Stimulated activated CD8-positive, alpha-beta memory T cell treated with anti-CD3 and anti-CD28 coated beads, Interleukin-4, amount 100 ng/mL, for 48 hours (primary cell): ENCODE measurements around the gene ELOA2.
"Not testable (repeated sequence)": the region's sequence is repeated elsewhere in the genome, so short reads cannot be mapped to it uniquely, and the experiment has no call there.

Experiments used
- DNase-seq: peaks from one replicate; pipeline ENCODE4 v3.0.0-alpha.2; 2020

Gene ELOA2, protein sequence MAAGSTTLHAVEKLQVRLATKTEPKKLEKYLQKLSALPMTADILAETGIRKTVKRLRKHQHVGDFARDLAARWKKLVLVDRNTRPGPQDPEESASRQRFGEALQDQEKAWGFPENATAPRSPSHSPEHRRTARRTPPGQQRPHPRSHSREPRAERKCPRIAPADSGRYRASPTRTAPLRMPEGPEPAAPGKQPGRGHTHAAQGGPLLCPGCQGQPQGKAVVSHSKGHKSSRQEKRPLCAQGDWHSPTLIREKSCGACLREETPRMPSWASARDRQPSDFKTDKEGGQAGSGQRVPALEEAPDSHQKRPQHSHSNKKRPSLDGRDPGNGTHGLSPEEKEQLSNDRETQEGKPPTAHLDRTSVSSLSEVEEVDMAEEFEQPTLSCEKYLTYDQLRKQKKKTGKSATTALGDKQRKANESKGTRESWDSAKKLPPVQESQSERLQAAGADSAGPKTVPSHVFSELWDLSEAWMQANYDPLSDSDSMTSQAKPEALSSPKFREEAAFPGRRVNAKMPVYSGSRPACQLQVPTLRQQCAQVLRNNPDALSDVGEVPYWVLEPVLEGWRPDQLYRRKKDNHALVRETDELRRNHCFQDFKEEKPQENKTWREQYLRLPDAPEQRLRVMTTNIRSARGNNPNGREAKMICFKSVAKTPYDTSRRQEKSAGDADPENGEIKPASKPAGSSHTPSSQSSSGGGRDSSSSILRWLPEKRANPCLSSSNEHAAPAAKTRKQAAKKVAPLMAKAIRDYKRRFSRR

DNA sequence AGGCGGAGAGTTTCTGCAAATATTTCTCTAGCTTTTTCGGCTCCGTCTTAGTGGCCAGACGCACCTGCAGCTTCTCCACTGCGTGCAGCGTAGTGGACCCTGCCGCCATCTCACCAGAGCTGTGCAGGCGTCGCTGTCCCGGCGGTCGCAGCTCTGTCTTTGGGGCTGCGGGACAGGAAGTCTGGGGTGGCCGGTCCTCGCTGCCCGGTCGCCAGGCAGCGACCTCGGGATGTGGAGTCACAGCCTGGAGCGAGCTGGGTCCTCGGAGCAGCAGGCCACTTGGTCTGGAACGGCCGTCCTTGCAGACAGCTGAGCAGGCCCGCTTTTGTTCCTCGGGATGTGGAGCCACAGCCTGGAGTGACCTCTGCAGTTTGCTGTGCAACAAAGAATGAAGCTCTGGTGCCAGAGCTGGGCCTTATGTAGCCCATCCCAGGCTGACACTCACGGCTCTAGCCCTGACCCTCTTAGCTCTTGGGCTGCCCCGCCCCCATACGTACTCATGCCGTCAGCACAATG, at the start of gene ELOA2:
Gene ELOA2, minus strand, starts transcription at position 466 of the 516 bp plus-strand sequence. Its CDS starts 357 bp downstream, at position 109.
- DNase-seq = no peak

DNA sequence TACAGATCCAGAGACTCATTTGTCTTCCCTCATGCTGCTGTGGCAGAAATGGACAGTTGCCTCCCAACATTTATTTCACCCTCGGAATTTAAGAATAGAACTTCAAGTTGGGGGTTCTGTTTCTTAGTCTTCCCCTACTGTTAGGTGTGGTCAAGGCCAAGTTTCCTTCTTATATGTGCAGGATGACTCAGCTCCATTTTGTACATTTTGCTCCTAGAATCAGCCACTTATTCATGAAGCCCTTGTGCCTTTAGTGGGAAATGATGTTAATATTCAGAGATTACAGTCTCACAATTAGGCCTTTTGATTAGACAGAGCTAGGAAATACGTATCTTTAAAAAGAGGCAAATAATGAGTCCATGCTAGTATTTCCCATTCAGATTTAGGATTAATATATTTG, 46.2 kb upstream of the ELOA2 start:
- no peak for DNase-seq

DNA sequence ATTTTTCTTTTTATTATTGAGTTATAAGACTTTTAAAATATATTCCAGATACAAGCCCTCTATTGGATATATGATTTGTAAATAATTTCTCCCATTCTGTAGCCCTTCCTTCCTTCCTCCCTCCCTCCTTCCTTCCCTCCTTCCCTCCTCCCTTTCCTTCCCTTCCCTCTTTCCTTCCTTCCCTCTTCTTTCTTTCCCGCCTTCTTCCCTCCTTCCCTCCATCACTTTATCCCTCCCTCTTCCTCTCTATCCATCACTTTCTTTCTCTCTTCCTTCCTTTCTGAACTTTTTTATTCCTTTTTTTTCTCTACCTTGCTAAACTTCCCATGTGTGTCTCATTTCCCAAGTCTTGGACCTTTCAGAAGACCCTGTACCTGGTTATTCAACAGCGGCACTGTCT, 45.5 kb upstream of the ELOA2 start:
- DNase-seq = no peak

DNA sequence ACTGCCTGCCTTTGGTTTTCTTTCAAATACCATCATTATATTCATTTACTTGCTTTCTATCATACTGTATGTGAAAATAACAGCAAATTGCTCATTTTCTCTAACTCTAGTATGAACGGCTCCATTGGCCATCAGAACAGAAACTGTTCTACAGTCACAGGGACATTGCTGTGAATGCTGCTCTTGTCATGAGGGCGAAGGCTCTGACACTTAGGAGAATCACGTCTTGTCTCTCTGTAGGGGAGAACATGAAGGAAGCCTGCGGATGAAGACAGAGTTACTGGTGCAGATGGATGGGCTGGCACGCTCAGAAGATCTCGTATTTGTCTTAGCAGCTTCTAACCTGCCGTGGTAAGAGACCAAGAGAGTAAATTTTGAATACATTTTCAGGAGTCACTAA, 41.7 kb upstream of the ELOA2 start:
- no peak for DNase-seq

DNA sequence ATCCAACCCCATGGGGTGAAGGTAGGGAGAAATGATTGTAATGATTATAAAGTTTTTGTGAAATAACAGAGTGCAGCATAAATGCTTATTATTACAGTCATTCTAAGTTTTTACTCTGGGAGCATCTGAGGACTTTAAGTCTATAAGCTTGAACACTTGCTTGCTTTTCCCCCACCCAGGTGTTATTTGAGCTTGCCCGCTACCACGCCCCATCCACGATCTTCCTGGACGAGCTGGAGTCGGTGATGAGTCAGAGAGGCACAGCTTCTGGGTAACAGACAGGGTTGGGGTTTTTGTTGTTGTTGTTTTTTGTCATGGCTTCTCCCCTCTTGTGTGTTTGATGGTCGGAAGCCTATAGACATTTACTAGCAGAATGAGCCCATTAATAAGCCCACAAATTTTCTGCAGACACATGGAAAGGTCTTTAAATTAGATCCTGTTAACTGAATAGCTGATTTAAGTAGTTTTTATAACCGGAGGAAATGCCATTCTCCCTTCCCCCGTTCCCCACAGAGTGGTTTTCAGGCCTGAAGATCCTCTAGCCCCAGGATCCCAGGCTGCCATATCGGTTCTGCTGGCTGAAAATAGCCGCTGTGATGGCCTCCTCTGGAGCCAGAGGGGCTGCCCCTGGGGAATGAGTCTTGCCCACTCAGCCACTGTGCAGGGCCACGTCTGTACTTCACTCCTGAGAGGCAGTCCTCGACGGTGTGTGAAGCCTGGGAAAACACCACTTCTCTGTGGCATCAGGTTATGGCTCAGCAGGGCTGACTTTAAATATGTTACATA, 39.9 kb upstream of the ELOA2 start:
- DNase-seq = no peak

DNA sequence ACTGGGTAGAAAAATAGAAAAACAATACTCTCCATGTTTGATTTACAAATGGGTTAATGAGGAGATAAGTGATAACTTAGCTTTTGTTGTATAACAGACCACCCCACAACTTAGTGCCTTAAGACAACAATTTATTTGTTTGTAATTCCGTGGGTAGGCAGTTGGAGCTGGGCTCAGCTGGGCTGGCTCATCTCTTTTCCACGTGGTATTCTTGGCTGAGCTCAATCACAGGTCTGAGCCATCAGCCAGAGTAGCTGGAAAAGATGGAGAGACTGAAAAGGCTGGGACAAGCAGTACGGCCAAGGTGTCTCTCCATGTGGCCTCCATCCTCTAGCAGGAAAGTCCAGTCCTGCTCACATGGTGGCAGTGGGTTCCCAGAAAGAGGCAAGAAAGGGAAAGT, 32.2 kb upstream of the ELOA2 start:
- no peak for DNase-seq

DNA sequence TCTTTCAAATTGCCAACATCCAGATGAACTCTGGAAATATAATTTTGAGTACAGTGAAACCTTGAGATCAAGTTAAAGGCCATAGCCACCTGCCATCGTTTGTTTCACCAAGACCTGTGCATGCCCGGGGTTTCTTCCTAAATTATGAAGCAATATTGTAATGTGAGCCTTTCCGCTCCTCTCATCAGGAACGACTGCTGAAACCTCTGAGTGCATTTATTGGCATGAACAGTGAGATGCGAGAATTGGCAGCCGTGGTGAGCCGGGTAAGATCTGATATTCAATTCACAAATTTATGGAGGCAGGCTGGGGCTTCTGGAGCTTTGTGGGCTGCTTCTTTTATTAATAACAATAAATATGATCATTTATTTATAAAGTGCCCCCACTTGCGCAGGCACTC, 27.7 kb upstream of the ELOA2 start:
- DNase-seq = no peak

DNA sequence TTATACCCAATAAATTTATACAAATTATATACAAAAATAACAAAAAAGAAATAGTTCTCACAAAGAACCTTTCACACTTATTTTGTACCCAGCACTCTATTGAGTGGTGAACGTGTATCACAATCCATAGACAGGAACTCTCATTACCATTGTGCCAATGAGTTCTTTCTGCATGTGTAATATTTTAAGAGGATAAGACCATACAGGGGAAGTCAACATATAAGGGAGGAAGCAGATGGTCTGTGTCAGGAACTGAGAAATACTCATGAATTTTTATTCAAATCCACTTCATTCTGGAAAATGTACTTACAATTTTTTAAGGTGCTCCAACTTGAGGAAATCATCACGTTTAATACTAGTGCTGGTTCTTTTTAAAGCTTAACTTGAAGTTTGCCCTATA, 27.1 kb upstream of the ELOA2 start:
- DNase-seq = no peak

DNA sequence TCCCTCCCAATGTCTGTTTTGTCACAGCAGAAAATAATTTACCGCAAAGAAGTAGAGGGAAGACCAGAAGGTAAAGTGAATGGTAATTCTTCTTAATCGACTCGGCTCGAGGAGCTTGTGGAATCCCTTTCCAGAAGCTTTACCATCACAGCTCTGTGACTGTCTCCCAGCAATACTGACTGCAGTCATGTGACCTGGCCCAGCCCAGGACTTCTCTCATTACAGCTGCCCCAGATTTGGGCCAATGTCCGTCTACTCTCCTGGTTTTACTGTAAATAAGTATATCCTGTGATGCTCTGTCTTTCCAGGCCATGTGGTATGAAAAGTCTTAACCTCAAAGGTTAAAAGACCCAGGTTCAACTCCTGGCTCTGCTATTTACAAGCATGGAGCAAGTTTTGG, 18.9 kb upstream of the ELOA2 start:
- DNase-seq = no peak

DNA sequence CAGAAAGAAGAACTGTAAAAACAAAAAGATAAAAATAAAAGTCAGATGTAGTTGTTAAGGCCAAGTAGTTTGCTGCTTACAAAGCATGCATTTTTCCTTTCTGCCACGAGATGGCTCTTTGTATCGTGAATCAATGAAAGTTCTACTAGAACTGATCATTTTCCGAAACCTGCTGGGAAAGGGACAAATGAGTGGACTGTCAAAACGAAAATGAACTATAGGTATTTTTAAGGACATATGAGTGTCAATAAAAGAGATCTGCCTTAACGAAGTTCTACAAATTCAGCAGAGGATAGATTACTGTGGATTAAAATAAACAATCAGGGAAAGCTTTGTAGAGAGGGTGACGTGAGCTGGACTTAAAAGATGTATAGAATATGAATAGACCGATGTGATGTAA, 15.0 kb upstream of the ELOA2 start:
- peak; percentile 24 for DNase-seq

DNA sequence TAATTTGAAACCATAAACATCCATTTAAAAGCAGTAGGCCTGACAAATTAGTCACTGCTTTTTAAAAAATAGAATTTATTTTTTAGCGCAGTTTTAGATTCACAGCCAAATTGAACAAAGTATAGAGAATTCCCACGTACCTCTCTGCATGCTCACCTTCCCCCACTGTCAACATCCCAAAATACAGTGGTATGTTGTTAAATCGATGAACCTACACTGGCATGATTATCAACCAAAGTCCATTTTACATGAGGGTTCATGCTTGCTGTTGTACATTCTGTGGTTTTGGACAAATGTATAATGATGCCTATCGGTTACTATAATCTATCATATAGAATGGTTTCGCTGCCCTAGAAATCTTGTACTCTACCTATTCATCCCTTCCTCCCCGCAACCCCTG, 5.6 kb upstream of the ELOA2 start:
- no peak for DNase-seq

DNA sequence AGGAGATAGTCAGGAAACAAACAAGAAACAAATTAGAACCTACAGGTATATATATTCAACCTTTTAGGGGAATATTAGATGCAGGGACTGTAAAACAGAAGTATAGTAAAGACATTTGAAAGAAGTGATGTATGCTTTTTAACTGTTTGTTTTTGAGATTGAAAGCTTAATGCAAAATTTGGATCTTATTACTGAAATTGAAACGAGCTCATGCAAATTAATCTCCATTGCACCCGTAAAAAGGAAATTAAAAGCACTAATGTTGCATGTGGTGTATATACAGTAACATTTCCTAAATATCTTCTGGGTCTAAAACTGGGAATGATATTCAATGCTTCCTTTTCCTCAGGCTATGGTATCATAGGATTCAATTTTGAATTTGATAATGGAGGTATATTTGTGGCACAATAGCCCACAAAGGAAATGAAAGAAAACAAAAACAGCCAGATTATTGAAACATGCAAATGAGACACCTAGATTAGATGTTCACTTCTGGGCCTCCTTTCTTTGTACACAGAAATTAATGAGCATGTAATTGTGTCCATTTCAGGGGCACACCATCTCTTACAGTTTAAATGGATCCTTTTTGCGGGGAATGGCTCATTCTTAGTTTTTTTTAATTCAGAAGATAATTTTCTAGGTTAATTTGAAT, 1.6 kb upstream of the ELOA2 start:
- no peak for DNase-seq

DNA sequence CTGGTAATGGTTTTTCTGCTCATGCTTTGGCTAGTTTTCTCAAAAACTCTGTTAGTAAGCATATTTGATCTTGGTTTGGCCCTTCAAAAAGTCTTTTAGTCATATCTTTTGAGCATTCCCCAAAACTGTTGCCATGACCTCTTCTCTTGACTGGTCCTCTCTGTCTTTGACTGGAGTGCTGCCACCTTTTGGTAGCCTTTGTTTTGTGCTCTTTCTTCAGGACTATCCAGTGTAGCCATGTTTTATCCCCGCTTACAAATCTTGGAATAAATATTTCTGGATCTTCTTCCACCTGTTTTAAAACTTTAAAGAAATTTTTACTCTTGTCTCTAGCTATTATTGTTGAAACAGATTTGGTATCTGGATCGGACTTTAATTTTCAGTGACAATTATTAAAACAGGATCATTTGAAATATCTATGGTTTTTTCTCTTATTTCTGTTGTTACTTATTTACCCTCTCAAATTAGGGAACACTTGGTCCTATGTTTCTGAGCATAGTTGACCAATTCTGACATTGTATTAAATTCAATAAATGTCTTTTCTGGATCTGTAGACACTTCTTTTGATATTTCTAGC, 965 bp upstream of the ELOA2 start:
- DNase-seq = no peak

DNA sequence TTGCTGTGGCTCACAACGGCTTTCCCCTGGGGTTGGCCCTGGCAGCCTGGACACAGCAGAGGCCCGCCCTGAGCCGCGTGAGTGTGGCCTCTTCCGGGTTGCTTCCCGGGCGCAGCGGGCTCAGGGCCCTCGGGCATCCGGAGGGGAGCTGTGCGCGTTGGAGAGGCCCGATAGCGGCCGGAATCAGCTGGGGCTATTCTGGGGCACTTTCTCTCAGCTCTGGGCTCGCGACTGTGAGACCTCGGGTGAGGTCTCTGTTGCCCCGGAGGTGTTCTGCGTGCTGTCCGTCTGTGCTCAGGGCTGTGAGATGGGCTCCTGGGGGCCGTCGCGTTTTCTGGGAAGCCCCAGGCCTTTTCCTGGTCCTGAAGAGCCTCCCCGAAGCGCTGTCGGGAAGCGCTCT, 830 bp downstream of the ELOA2 start:
- DNase-seq = not testable (repeated sequence)

DNA sequence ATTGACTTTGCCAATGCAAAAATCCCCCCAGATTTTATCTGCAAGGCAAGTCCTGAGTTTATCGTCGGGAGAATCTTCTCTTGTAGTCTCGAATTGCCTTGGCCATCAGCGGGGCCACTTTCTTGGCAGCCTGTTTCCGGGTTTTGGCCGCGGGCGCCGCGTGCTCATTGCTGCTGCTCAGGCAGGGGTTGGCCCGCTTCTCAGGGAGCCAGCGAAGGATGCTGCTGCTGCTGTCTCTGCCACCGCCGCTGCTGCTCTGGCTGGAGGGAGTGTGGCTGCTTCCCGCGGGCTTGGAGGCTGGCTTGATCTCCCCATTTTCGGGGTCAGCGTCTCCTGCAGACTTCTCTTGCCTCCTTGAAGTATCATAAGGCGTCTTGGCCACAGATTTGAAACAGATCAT, 2.5 kb downstream of the ELOA2 start:
- DNase-seq = no peak

DNA sequence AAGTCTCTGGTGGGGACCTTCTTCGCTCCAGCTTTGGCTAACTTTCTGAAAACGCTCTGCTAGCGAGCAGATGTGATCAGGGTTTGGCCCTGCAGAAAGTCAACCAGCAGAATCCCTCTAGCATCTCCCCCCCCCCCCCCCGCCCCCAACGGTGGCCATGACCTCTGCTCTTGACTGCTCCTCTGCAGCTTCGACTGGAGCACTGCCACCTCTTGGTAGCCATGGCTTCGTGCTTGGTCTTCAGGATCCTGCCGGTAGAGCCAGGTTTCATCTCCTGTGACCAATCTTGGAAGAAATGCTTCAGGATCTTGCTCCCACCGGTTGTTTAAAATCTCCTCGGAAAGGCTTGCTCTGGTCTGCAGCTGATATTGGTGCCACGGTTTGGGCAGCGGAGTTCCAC, 4.5 kb downstream of the ELOA2 start:
- not testable (repeated sequence) for DNase-seq

DNA sequence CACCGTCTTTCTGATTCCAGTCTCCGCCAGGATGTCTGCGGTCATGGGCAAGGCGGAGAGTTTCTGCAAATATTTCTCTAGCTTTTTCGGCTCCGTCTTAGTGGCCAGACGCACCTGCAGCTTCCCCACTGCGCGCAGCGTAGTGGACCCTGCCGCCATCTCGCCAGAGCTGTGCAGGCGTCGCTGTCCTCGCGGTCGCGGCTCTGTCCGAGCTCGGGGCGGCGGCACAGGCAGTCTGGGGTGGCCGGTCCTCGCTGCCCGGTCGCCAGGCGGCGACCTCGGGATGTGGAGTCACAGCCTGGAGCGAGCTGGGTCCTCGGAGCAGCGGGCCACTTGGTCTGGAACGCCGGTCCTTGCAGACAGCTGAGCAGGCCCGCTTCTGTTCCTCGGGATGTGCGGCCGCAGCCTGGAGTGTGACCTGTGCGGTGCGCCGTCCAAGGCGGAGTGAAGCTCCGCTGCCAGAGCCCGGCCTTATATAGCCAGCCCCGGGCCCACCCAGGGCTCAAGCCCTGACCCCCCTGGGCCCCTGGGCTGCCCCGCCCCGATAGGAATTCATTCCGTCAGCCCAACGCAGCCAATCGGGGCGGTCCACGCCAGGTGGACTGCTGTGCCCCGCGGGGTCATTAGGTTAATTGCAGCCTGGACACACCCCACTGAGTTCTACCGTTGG, 5.6 kb downstream of the ELOA2 start:
- DNase-seq = not testable (repeated sequence)

DNA sequence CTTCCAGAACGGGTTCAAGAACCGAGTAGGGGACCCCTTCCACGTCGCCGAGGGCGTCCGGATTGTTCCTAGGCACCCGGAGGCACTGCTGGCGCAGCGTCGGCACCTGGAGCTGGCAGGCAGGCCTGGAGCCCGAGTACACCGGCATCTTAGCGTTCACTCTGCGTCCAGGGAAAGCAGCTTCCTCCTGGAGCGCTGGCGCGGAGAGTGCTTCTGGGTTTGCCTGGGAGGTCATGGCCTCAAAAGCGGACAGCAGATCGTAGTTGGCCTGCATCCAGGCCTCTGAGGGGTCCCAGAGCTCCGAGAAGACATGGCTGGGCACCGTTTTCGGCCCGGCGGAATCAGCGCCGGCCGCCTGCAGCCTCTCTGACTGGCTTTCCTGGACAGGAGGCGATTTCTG, 6.7 kb downstream of the ELOA2 start:
- DNase-seq = not testable (repeated sequence)

DNA sequence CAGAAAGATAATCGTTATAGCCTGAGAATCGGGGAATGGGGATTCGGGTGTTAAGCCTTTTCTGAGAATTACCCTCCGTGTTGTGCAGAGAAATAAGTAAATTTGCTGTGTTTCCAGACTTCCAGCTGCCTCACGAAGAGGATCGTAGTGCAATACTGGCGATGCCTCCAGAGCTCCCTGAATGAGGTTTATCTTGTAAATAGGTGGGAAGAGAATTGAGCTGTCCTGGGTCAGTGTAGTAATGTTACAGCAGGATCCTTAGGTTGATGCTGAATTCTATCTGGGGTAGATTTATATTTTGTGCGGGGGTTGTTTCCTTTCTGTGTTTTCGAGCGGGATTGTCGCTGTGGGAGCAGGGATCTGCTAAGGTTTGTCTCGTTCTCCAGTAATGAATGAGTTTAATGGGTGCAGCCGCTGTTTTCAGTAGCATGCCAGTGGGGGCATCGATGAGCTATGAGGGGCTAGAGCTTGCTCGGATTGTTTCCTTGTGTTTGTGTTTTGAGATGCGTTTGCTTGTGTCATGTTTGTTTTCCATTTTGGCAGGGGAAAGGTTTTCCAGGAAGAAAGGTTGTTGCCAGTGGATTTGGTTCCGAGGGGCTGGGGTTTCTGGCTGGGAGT, 9.8 kb downstream of the ELOA2 start:
- not testable (repeated sequence) for DNase-seq

DNA sequence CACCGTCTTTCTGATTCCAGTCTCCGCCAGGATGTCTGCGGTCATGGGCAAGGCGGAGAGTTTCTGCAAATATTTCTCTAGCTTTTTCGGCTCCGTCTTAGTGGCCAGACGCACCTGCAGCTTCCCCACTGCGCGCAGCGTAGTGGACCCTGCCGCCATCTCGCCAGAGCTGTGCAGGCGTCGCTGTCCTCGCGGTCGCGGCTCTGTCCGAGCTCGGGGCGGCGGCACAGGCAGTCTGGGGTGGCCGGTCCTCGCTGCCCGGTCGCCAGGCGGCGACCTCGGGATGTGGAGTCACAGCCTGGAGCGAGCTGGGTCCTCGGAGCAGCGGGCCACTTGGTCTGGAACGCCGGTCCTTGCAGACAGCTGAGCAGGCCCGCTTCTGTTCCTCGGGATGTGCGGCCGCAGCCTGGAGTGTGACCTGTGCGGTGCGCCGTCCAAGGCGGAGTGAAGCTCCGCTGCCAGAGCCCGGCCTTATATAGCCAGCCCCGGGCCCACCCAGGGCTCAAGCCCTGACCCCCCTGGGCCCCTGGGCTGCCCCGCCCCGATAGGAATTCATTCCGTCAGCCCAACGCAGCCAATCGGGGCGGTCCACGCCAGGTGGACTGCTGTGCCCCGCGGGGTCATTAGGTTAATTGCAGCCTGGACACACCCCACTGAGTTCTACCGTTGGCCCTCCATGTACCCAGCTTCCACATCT, 11.5 kb downstream of the ELOA2 start:
- not testable (repeated sequence) for DNase-seq

DNA sequence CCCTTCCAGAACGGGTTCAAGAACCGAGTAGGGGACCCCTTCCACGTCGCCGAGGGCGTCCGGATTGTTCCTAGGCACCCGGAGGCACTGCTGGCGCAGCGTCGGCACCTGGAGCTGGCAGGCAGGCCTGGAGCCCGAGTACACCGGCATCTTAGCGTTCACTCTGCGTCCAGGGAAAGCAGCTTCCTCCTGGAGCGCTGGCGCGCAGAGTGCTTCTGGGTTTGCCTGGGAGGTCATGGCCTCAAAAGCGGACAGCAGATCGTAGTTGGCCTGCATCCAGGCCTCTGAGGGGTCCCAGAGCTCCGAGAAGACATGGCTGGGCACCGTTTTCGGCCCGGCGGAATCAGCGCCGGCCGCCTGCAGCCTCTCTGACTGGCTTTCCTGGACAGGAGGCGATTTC, 12.6 kb downstream of the ELOA2 start:
- not testable (repeated sequence) for DNase-seq
